Peyer's patch (tissue), 4 donors: ENCODE data around the gene FREM3.

Source experiments
- CTCF ChIP-seq, 6 experiments: fragments of 450-650 bp in 4 of 6; fragments of 200-600 bp in 2 of 6; sonication (generic) in 1 of 6; IDR thresholded peaks; one replicate each; pipeline ENCODE4 v1.5.1; 2017 to 2019; ENCODE audit warnings: antibody characterized with exemption in 6 of 6, mild to moderate bottlenecking in 3 of 6, moderate library complexity in 1 of 6
- POLR2A ChIP-seq, 2 donors: fragments of 450-650 bp; IDR thresholded peaks; one replicate each; pipeline ENCODE4 v1.5.1; 2017; ENCODE audit warnings: antibody characterized with exemption in 2 of 2, mild to moderate bottlenecking in 2 of 2, moderate library complexity in 2 of 2

- no peak for TF ChIP-seq CTCF (IDR thresholded peaks at IDR 0.05)
- TF ChIP-seq POLR2A (IDR thresholded peaks at IDR 0.05): no peak
These were observed 74.8 kb downstream of the FREM3 start for GRCh38 chr4:143625632-143626031.
